Measurements from ENCODE around the gene AFAP1L1. TPM values are rescaled to one million over a fixed set of nuclear protein-coding genes. Genes with fewer than 3 reads are reported as not detected.
A peak's percentile ranks its signal among the peaks of the same experiment; 100 is the strongest.

The AFAP1L1 gene
- total and polyA plus RNA-seq, 9 of the 15 experiments (the other 6 are each of a cell fraction or from before 2014, with no cell fraction given): 0.01 to 0.12 (median 0.03) TPM; not detected in 4

DNA sequence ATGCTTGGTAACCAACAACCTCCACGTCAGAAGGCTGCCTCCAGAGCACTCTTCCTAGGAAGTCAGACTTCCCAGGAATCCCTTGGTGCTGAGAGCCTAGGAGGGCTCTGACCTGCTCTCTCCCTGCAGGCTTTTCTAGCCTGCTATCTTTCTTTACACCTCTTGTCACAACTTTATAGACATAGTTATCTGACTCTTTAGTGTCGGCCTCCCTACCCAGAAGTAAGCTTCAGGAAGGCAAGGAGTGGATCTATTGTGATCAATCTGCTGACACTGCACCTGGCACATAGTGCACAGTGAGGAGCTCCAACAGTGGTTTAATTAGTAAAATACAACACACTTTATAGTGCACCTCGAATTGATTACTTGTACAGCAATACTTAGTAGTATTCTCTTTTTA lies 2.3 kb downstream of the AFAP1L1 start (continued):
- TF ChIP-seq, protein P1, sequence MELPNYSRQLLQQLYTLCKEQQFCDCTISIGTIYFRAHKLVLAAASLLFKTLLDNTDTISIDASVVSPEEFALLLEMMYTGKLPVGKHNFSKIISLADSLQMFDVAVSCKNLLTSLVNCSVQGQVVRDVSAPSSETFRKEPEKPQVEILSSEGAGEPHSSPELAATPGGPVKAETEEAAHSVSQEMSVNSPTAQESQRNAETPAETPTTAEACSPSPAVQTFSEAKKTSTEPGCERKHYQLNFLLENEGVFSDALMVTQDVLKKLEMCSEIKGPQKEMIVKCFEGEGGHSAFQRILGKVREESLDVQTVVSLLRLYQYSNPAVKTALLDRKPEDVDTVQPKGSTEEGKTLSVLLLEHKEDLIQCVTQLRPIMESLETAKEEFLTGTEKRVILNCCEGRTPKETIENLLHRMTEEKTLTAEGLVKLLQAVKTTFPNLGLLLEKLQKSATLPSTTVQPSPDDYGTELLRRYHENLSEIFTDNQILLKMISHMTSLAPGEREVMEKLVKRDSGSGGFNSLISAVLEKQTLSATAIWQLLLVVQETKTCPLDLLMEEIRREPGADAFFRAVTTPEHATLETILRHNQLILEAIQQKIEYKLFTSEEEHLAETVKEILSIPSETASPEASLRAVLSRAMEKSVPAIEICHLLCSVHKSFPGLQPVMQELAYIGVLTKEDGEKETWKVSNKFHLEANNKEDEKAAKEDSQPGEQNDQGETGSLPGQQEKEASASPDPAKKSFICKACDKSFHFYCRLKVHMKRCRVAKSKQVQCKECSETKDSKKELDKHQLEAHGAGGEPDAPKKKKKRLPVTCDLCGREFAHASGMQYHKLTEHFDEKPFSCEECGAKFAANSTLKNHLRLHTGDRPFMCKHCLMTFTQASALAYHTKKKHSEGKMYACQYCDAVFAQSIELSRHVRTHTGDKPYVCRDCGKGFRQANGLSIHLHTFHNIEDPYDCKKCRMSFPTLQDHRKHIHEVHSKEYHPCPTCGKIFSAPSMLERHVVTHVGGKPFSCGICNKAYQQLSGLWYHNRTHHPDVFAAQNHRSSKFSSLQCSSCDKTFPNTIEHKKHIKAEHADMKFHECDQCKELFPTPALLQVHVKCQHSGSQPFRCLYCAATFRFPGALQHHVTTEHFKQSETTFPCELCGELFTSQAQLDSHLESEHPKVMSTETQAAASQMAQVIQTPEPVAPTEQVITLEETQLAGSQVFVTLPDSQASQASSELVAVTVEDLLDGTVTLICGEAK (IDR thresholded peaks at IDR 0.05): peak; percentile 71
- TF ChIP-seq, protein P1 (CRISPR knock-in tag; IDR thresholded peaks at IDR 0.05): no peak
- TF ChIP-seq CC2D1A (IDR thresholded peaks at IDR 0.05) (no peak), C11orf30 (IDR thresholded peaks at IDR 0.05; ENCODE audit: low read depth) (peak; percentile 59; the same call in 1 of the 2 replicates), FOXP1 (CRISPR knock-in tag; IDR thresholded peaks at IDR 0.05) (no peak)
- TF ChIP-seq, protein P2, sequence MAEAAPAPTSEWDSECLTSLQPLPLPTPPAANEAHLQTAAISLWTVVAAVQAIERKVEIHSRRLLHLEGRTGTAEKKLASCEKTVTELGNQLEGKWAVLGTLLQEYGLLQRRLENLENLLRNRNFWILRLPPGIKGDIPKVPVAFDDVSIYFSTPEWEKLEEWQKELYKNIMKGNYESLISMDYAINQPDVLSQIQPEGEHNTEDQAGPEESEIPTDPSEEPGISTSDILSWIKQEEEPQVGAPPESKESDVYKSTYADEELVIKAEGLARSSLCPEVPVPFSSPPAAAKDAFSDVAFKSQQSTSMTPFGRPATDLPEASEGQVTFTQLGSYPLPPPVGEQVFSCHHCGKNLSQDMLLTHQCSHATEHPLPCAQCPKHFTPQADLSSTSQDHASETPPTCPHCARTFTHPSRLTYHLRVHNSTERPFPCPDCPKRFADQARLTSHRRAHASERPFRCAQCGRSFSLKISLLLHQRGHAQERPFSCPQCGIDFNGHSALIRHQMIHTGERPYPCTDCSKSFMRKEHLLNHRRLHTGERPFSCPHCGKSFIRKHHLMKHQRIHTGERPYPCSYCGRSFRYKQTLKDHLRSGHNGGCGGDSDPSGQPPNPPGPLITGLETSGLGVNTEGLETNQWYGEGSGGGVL (CRISPR knock-in tag; IDR thresholded peaks at IDR 0.05): no peak

All from K562 (cell line).